Iris pigment epithelial cell (primary cell): ENCODE data around the gene C11orf58.

Experiments used
- DNase-seq: peaks from one replicate; pipeline ENCODE4 v3.0.0-alpha.2; 2011; ENCODE audit warnings: low read depth

C11orf58 gene

GRCh38 chr11:16767957-16768356 is 29.5 kb downstream of the C11orf58 start:
- DNase-seq: no peak

- no peak for DNase-seq
These were observed 30.9 kb downstream of the C11orf58 start for GRCh38 chr11:16769386-16769785.

DNA sequence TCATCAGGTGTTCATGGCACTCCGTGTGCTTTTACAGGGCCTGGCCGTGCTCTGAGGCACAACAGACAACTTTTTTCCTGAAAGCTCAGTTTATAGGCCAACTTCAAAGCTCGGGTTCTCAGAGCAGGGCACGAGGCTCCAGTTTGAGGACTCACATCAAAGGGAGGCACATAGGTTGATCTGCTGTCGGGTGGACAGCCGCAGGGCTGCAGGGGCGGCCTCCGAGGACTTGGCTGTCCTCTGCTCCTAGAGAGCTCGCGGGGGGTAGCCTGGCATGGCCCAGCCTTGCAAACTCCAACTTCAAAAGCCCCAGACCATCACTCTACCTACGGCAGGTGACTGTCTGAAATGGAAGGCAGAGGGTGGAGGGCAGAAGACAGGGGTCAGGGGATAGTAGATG is 31.6 kb downstream of the C11orf58 start:
- DNase-seq: no peak

DNA sequence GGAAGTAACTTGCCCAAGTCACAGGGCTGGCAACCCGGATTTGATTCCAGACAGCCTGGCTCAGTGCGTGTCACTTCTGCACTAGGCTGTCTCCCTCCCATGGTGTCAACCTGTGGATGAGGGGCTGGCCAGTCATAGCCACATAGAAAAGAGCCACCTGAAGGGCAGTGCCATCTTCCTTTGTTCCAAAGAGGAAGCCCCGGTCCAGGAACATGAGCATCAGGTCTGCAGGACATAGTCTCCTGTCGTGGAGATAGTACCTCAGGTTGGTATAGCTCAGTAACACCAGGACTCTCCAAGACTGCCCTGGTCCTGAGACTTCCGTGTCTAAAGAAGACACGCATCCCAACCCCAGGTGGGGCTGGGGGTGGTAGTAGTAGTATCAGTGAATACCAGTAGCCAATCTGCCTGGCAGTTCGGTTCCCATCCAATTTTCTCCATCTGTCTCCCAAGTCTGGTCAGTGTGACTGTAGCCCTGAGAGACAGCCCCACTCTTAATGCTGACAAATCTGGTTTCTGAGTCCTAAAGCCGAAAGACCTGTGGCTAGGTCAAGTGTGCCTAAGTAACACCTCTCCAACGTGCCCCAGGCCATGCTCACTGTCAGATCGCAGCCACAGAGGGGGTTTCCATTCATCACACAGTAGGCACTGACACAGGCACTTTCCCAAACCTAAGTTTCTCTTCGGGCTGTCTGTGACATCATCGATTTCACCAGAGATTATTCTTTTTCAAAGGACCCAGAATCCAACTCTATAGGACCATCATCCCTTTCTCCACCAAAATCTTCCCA is 33.1 kb downstream of the C11orf58 start:
- DNase-seq: no peak

- no peak for DNase-seq
These were observed 33.7 kb downstream of the C11orf58 start for GRCh38 chr11:16772141-16772512.

GRCh38 chr11:16773981-16774935 is 35.8 kb downstream of the C11orf58 start:
- no peak for DNase-seq

DNA sequence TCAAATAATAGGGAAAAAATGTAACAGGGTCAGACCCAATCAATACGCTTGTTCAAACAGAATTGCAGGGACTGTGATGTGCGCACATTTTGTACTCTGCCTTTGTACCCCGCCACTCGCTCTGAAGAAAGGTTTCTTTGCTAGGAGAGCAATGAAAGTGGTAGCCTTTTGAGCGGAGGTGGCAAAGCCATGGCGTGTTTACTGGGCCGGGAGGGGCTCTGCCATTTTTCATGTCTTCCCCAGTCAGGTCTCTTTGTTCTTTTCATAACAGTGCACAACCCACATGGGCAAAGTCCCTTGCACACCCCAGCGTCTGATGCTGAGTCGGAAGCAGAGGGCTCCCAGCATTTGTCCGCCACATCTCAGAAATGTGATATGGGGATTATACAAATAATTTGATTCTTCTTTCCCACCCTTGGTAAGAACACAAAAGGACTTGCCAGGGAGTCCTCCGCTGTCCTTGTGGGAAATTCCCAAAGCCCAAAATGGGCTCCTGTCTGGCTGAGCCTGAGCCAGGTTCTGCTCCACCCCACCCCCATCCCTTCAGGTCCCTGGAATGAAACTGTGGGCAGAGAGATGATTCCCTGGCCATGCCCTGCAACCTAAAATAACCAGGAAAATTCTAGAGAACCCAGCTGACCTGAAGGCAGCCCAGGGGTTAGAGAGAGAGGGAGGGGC is 36.6 kb downstream of the C11orf58 start:
- no peak for DNase-seq

DNA sequence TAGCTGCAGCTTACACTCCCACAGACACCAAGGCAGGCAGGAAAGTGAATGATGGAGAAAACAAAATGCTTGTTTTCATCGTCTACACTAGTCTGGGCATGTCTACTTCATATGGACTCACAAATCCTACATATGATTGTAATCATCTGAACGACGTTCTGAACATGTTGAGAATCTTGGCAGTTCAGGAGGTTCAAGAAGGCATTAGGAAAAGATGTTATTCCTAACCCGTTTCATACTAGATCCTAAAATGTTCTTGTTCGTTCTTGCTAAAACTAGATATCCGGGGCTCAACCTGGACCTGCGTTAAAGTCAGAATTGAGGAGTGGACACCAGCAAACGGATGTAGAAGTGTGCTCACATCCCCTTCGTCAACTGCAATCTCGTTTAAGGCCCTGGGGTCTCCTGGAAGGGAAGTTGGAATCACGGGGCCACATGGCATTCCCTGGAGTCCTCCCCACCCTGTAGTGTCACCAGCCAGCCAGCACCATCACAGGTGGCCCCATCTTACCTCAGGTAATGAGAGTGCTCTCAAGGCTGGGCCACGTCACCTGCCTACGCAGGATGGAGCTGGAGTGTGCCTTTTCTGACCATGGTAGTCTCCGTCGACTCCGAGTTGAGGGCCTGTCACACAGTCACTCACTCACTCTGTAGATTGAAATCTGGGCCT is 37.3 kb downstream of the C11orf58 start:
- DNase-seq: no peak

DNA sequence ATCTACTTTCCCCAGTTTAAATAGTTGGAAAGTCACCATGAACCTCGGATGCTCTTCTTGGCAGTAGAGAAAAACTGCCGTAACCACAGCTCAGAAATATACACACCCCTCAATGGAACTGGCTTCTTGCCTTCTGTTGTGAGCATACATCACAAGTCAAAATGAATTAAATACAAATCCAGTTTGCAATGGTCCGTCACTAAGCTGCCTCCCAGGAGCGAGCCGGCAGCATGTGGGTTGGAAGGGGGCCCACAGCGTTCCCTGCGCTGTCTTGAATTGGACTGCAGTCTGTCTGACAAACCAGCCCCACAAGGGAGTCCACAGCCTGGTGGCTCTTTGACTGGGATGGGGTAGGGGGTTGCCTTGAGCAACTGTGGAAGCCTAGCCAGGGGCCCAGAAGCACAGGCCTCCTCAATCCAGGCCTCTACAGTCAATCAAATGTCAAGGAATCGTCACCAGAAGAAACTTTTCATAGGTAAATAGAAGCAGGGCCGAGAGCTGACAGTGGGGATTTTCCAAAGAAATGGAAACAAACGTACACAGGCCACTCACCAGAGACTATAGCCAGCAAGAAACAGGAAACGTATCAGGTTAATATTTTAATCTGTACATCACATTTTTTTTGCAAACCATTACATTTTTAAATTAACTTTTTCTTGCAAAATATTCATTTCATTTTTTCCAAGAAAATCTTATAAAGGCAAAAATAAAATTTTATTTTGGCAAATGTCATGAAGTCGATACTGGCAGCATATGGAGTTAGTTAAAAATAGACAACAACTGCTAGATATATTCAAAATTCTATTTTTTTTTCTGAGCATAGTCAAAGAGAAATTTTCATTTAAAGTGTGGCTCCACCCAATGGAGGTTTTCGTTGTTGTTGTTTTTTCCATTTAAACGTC is 38.5 kb downstream of the C11orf58 start:
- peak; percentile 61 for DNase-seq

DNA sequence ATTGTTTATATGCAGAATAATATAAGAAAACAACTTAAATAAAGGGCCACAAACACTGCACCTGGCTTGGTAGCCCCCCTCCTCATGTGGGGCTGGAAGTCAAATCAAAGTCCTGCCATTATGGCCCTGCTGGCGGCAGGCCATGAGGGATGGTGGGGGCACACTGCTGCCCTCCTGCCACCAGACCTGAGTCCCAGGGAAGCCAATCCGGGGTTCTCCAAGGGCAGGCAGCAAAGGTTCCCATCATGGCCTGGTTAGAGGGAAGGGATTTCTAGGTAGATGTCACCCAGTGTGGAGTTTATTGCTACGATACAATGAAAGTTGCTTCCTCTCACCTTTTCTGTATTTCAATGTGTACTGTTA is 39.1 kb downstream of the C11orf58 start:
- no peak for DNase-seq

DNA sequence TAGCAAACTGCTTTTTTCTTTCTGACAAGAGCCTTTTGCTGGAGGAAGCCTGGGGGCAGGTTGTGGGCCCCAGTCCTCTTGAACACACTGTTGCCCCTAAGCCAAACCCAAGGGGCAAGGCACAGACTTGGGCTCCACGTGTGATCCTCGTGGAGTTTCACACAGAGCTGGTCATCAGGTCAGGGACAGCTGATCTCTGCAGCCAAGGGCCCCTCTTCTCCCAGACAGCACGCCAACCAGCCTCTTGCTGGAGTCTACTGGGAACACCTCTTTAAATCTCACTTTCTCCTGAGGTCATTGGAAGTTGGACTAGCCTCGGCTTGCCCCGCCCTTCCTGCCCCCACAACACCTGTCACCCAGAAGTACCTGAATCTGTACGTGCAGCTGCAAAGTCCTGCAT is 39.8 kb downstream of the C11orf58 start:
- no peak for DNase-seq

- DNase-seq: no peak
These were observed 40.4 kb downstream of the C11orf58 start for GRCh38 chr11:16778876-16779275.

DNA sequence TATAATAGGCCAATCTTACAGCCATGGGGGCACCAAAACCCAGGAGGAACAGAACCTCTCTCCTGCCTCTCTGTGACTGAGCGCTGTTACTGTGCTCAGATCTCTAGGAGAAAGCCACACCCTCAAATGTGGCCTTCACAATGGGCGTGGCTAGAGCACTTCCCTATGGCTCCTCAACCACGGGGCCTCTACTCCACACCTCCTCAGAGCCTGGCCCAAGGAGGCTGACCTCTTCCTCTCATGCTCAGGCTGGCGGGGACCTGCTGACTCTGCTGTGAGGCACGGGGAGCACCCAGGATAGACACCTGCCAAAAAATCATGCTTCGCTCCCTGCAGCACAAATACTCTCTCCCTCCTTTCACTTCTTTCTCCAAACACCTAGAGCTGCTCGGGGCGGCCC is 41.0 kb downstream of the C11orf58 start:
- DNase-seq: no peak

GRCh38 chr11:16780146-16780545 is 41.7 kb downstream of the C11orf58 start:
- DNase-seq: no peak

DNA sequence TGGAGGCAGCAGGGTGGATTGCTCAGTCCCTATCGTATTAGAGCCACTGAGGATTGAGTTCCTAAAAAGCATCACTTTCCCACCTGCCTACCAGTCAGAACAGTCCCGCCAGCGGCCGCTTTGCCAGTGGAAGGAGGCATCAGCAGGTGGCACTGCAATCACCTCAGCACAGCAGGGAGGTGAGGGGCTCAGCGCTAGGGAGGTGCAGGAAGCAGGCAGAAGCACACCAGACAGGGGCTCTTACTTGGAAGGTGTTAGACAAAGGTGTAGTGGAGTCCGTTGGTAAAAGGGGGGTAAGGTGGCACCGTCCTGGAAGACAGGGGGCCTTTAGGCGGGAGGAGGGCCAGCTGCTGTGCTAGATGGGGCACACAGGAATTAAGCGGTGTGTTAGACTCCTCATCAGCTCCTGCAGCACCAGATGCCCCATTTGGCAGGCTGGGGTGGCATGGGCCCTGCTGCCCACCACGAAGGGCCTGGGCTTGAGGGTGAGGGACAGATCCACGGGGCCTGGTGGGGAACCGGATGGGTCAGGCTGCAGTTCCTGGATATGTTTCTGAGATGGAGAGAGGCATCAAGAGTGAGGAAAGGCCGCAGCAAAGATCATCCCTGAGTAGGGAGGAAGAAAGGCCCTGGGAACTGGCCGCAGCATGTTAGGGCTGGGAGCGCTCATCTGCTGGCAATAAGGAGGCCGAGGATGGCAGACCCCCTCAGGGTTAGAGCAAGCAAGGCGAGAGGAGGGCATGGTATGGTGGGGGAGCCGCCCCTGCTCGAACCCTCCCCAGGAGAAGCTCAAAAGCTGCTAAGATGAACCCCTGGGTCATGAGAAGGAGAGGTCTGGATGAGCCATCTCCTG is 42.5 kb downstream of the C11orf58 start:
- DNase-seq: no peak

DNA sequence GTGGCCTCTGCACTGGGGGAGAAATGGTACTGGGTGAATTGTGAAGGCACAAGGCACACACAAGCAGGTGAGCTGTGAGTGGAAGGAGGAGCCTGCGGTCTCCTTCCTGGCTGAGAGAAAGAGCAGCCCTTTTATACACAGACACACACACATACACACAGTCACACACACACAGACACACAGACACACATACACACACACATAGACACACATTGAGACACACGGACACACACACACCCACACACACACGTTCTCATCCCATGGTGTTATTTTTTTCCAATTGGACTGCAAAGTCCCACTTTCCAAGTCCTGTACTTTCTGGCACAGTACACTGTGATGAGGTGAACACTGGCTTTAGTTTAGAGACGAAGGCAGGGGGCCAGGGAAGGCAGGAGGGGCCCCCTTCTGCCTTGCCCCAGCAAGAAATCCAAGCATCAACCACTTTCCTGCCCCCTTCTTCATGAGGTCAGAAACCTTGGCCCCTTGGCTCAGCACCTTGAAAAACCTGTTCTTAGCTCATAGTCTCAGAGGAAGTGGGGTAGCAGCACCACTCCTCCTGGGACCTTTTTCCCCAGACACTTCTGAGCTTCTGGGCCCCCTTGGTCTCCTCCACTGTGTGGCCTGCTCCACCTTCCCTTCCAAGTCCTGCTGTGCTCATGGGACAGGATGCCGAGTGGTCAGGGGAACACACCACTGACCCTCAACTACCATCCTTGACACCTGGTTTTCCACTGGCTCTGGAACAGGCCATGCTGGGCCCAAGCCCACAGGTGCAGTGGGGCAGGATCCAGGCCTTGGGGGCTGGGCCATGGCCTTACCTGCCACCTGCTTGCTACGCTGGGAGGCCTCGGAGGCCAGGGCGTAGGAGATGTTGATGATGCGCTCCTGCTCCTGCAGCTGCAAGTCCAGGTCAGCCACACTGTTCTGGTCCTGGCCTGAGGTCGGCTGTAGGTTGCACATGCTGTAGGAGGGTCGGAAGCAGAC is 43.8 kb downstream of the C11orf58 start:
- DNase-seq: no peak

DNA sequence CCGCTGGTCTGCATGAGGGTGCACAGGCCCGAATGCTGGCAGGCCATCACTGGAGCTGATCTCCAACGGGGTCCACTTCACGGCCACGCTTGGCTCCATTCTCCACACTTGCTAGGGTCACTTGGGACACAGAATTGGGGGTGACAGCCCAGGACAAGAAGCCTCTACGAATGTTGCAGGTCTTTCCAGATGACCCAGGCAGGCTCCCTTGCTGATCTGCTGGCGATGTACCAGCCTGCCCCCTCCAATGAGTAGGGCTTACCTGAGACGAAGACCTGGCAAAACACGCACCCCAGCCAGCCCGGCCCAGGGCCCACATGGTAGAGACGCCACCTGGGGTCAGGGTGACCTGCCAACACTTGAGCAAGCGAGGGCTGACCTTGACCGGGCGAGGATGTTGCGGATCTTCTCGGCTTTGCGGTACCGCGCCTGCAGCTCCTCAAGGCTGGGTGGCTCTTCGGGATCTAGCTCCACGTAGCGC is 44.9 kb downstream of the C11orf58 start:
- no peak for DNase-seq

DNA sequence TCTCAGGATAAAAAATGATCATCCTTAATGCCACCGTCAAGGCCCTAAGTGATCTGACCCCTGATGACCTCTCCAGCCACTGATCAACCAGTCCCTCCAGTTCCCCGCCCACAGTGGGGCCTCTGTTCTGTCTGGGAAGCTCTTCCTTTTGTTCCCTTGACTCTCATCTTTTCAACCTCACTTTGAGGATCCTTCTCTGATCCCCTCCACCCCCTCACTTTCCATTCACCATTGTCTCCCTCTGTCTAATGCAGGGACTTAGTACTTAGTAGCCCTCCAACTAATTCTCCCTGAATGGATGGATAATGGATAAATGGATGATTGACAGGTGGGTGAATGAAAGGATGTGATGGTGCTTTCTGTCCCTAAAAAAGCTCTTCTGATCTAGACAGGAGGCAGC is 45.6 kb downstream of the C11orf58 start:
- no peak for DNase-seq

DNA sequence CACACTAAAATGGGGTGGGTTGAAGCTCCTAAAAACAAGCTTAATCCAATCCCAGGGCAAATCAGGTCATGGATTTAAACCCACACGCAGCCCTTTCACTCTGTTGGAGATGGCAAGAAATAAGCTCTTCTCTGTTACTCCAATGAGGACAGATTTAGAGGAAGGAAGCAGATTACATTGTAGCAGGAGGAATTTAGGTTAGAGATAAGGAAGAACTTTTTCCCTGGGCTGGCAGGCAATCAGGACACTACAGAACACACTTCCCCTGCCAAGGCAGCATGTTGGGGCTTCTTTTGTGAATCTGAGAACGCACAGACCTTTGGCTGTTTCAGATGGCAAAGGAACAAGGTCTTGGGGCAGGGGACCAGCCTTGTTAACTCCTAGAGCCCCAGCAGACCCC is 46.2 kb downstream of the C11orf58 start:
- no peak for DNase-seq
